ENCODE measurements around the gene EFEMP2.

EFEMP2 gene

GRCh38 chr11:65885231-65885630, 12.6 kb upstream of the EFEMP2 start:
- no peak for DNase-seq (ENCODE audit: low read depth in 2 of 2)

- peak; percentile 62 to 67 for DNase-seq (ENCODE audit: low read depth in 2 of 2)
These were observed 12.1 kb upstream of the EFEMP2 start for GRCh38 chr11:65884716-65885092.

GRCh38 chr11:65883786-65884715, 11.5 kb upstream of the EFEMP2 start:
- no peak for DNase-seq (ENCODE audit: low read depth in 2 of 2)

- no peak for DNase-seq (ENCODE audit: low read depth in 2 of 2)
These were observed 10.6 kb upstream of the EFEMP2 start for GRCh38 chr11:65883058-65883761.

GRCh38 chr11:65882120-65883057, 9.8 kb upstream of the EFEMP2 start:
- no peak for DNase-seq (ENCODE audit: low read depth in 2 of 2)

- DNase-seq (ENCODE audit: low read depth in 2 of 2) = no peak
These were observed 8.3 kb upstream of the EFEMP2 start for GRCh38 chr11:65880844-65881421.

GRCh38 chr11:65880027-65880426, 7.4 kb upstream of the EFEMP2 start:
- no peak for DNase-seq (ENCODE audit: low read depth in 2 of 2)

- DNase-seq (ENCODE audit: low read depth in 2 of 2) = no peak
These were observed 7.0 kb upstream of the EFEMP2 start, which contains the start of gene CTSW for GRCh38 chr11:65879617-65880016. Gene CTSW, plus strand, starts transcription at chr11:65879837. Its CDS starts 18 bp downstream, at chr11:65879855.

- peak; percentile 95 to 97 for DNase-seq (ENCODE audit: low read depth in 2 of 2)
These were observed 937 bp upstream of the EFEMP2 start for GRCh38 chr11:65873318-65874156.

GRCh38 chr11:65871811-65872548, 620 bp downstream of the EFEMP2 start:
- DNase-seq (ENCODE audit: low read depth in 2 of 2) = no peak

- no peak for DNase-seq (ENCODE audit: low read depth in 2 of 2)
These were observed 1.6 kb downstream of the EFEMP2 start for GRCh38 chr11:65870706-65871681.

GRCh38 chr11:65870307-65870658, 2.3 kb downstream of the EFEMP2 start:
- no peak for DNase-seq (ENCODE audit: low read depth in 2 of 2)

GRCh38 chr11:65869643-65870306, 2.8 kb downstream of the EFEMP2 start:
- DNase-seq (ENCODE audit: low read depth in 2 of 2) = no peak

GRCh38 chr11:65868907-65869306, 3.7 kb downstream of the EFEMP2 start:
- no peak for DNase-seq (ENCODE audit: low read depth in 2 of 2)

- no peak for DNase-seq (ENCODE audit: low read depth in 2 of 2)
These were observed 4.4 kb downstream of the EFEMP2 start for GRCh38 chr11:65868076-65868667.

- no peak for DNase-seq (ENCODE audit: low read depth in 2 of 2)
These were observed 5.1 kb downstream of the EFEMP2 start for GRCh38 chr11:65867284-65868071.
